GM13977 (cell line): ENCODE results near the gene TYW3.
"Not testable (repeated sequence)": the region's sequence is repeated elsewhere in the genome, so short reads cannot be mapped to it uniquely, and the experiment has no call there.

Experiments used
- DNase-seq: peaks from one replicate; pipeline ENCODE4 v3.0.0; 2012; ENCODE audit warnings: low spot score
- in situ Hi-C: fragments of 300-500 bp; cut with MboI; formaldehyde crosslinking; loops from one replicate; pipeline ENCODE4 v1.12.0; 2022; ENCODE audit warnings: low sequenced_read_pairs, low pct_unique_long_range_greater_than_20kb, mixed read lengths, inconsistent platforms; ENCODE audit not compliant: unreplicated experiment
- TF ChIP-seq, protein P1 (sequence below): IDR thresholded peaks from 2 replicates; pipeline ENCODE4 v1.5.1; 2012; ENCODE audit warnings: mild to moderate bottlenecking, control low read depth; ENCODE audit not compliant: insufficient read depth; ENCODE audit errors: extremely low read depth, missing control alignments

TYW3 gene

GRCh38 chr1:74737333-74737732, 4.4 kb downstream of the TYW3 start:
- in situ Hi-C loops, result no loop called here
- TF ChIP-seq, protein P1, sequence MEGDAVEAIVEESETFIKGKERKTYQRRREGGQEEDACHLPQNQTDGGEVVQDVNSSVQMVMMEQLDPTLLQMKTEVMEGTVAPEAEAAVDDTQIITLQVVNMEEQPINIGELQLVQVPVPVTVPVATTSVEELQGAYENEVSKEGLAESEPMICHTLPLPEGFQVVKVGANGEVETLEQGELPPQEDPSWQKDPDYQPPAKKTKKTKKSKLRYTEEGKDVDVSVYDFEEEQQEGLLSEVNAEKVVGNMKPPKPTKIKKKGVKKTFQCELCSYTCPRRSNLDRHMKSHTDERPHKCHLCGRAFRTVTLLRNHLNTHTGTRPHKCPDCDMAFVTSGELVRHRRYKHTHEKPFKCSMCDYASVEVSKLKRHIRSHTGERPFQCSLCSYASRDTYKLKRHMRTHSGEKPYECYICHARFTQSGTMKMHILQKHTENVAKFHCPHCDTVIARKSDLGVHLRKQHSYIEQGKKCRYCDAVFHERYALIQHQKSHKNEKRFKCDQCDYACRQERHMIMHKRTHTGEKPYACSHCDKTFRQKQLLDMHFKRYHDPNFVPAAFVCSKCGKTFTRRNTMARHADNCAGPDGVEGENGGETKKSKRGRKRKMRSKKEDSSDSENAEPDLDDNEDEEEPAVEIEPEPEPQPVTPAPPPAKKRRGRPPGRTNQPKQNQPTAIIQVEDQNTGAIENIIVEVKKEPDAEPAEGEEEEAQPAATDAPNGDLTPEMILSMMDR, result no peak
- no peak for DNase-seq

GRCh38 chr1:74740307-74740980, 7.5 kb downstream of the TYW3 start:
- DNase-seq, in situ Hi-C loops: not testable (repeated sequence)

DNA sequence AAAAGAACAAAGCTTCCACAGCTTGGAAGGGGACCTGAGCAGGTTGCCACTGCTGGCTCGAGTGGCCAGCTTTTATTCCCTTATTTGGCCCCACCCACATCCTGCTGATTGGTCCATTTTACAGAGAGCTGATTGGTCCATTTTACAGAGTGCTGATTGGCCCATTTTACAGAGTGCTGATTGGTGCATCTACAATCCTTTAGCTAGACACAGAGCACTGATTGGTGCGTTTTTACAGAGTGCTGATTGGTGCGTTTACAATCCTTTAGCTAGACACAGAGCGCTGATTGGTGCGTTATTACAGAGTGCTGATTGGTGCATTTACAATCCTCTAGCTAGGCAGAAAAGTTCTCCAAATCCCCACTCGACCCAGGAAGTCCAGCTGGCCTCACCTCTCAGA, 12.3 kb downstream of the TYW3 start:
- DNase-seq, in situ Hi-C loops: not testable (repeated sequence)

DNA sequence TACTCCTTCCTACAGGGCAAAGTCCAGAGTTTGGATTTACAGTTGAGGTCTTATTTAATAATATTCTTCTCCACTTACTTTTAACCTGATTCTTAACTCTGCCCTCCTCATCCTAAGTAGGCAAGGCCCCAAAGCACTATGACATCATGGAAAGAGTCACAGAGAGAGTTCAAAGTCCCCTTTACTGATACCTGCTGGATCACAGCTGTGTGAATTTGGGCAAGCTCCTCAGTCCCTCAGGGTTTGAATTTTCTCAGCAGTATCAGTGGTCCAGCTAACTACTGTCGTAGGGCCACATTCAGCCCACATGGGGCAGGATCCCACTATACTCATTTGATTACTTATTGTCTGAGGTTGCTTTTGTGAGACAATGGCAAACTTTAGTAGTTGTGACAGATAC, 16.0 kb downstream of the TYW3 start:
- TF ChIP-seq, protein P1, result no peak
- in situ Hi-C loops, result no loop called here
- DNase-seq, result peak; percentile 41

DNA sequence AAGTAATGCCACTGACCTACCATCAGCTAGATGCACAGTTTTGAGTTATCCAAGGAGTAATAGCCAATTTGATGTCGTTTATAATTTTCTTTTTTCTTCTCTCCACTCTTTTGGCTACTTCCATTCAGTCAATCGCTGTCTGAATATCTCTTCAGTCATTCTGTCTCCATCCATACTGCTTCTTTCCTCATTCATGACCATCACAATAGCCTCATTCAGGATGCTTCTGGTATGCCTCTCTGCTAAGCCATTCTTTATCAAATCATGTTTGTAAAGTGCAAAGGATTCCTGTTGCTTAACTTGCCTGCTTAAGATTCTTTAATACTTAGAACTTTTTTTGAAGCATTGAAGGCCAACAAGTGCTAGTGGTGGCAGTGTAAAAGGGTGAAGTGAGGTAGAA, 20.2 kb downstream of the TYW3 start:
- TF ChIP-seq, protein P1, result no peak
- in situ Hi-C loops, result no loop called here
- no peak for DNase-seq

- no peak for DNase-seq
- in situ Hi-C loops, result no loop called here
- TF ChIP-seq, protein P1, result no peak
These were observed 22.5 kb downstream of the TYW3 start for GRCh38 chr1:74755475-74755874.

- DNase-seq, in situ Hi-C loops: not testable (repeated sequence)
These were observed 23.7 kb downstream of the TYW3 start for GRCh38 chr1:74756650-74757049.

DNA sequence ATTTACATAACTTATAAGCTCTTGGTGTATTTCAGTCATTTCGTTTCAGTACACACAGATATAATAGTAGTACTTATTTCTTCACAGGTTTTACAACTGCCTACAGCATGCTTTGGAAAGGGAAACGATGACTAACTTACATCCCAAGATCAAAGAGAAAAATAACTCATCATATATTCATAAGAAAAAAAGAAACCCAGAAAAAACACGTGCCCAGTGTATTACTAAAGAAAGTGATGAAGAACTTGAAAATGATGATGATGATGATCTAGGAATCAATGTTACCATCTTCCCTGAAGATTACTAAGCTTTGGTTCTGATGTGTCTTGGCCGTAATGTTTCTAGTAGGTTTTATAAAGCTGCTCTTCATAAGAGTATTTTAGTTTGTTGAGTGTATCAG, 30.9 kb downstream of the TYW3 start:
- TF ChIP-seq, protein P1, result no peak
- in situ Hi-C loops, result no loop called here
- no peak for DNase-seq
